WTC11 (cell line): ENCODE results near the gene TMOD3. TPM values are rescaled to one million over a fixed set of nuclear protein-coding genes. Genes with fewer than 3 reads are reported as not detected.

Experiments used
- ATAC-seq: fragments of 200-7000 bp; cut with Tn5 transposase; 2 replicates; pipeline ENCODE4 v1.10.0; 2021; ENCODE audit warnings: mild to moderate bottlenecking, moderate library complexity
- CTCF ChIA-PET: fragments of 300-600 bp; sonication (Branson Sonifier 250); formaldehyde crosslinking; loops from one replicate; lab custom pipeline; 2021; ENCODE audit warnings: antibody characterized with exemption; lab: Charles Lee
- POLR2A ChIA-PET: fragments of 350-600 bp; sonication (Branson Sonifier 250); formaldehyde crosslinking; loops from one replicate; lab custom pipeline; 2021; ENCODE audit warnings: antibody characterized with exemption; lab: Charles Lee
- DNase-seq: peaks from one replicate; pipeline ENCODE4 v3.0.0; 2021; ENCODE audit warnings: low spot score
- H3K27ac Mint-ChIP-seq: 2 replicates; pipeline ENCODE4 v1.8.0; 2021; ENCODE audit warnings: mixed read lengths
- H3K27me3 Mint-ChIP-seq: 2 replicates; pipeline ENCODE4 v1.8.0; 2021; ENCODE audit warnings: low read depth, mild to moderate bottlenecking, moderate library complexity, mixed read lengths
- H3K36me3 Mint-ChIP-seq: 2 replicates; pipeline ENCODE4 v1.8.0; 2021; ENCODE audit warnings: mixed read lengths
- H3K4me1 Mint-ChIP-seq: 2 replicates; pipeline ENCODE4 v1.8.0; 2022; ENCODE audit warnings: mixed read lengths
- H3K4me3 Mint-ChIP-seq: 2 replicates; pipeline ENCODE4 v1.8.0; 2021; ENCODE audit warnings: mild to moderate bottlenecking, moderate library complexity, mixed read lengths
- H3K9me3 Mint-ChIP-seq: 2 replicates; pipeline ENCODE4 v1.8.0; 2021; ENCODE audit warnings: mixed read lengths
- CREB1 ChIP-seq: sonication (generic); formaldehyde crosslinking; IDR thresholded peaks from 2 replicates; pipeline ENCODE4 v1.8.0; 2023; ENCODE audit warnings: mild to moderate bottlenecking, missing genetic modification reagents
- ESRRA ChIP-seq: sonication (generic); formaldehyde crosslinking; IDR thresholded peaks from 2 replicates; pipeline ENCODE4 v1.8.1; 2022; ENCODE audit warnings: mild to moderate bottlenecking, missing genetic modification reagents, borderline replicate concordance
- JUN ChIP-seq: sonication (generic); formaldehyde crosslinking; IDR thresholded peaks from 2 replicates; pipeline ENCODE4 v1.8.0; 2023; ENCODE audit warnings: mild to moderate bottlenecking, missing genetic modification reagents
- KAT7 ChIP-seq: sonication (generic); formaldehyde crosslinking; IDR thresholded peaks from 2 replicates; pipeline ENCODE4 v1.8.1; 2023; ENCODE audit warnings: missing genetic modification reagents, mild to moderate bottlenecking, borderline replicate concordance
- MXD4 ChIP-seq: fragments of 250-450 bp; sonication (Bioruptor Pico); IDR thresholded peaks from 2 replicates; pipeline ENCODE4 v1.8.0; 2021; ENCODE audit warnings: mild to moderate bottlenecking, moderate library complexity, borderline replicate concordance
- NR3C1 ChIP-seq: sonication (generic); formaldehyde crosslinking; conservative IDR thresholded peaks from 2 replicates; pipeline ENCODE4 v1.8.1; 2023; ENCODE audit warnings: low read depth, mild to moderate bottlenecking, missing genetic modification reagents
- SMAD4 ChIP-seq: sonication (generic); formaldehyde crosslinking; IDR thresholded peaks from 2 replicates; pipeline ENCODE4 v1.8.0; 2022; ENCODE audit warnings: mild to moderate bottlenecking, missing genetic modification reagents
- ZBTB21 ChIP-seq: sonication (generic); formaldehyde crosslinking; IDR thresholded peaks from 2 replicates; pipeline ENCODE4 v1.8.1; 2023; ENCODE audit warnings: mild to moderate bottlenecking, missing genetic modification reagents, borderline replicate concordance
- ZNF219 ChIP-seq: sonication (generic); formaldehyde crosslinking; IDR thresholded peaks from 2 replicates; pipeline ENCODE4 v1.8.0; 2023; ENCODE audit warnings: missing genetic modification reagents, mild to moderate bottlenecking, borderline replicate concordance
- ZNF263 ChIP-seq: sonication (generic); formaldehyde crosslinking; IDR thresholded peaks from 2 replicates; pipeline ENCODE4 v1.8.1; 2022; ENCODE audit warnings: low read depth, mild to moderate bottlenecking, moderate library complexity, missing genetic modification reagents
- ZNF416 ChIP-seq: fragments of 250-450 bp; sonication (Bioruptor Pico); IDR thresholded peaks from 2 replicates; pipeline ENCODE4 v1.9.0; 2021; ENCODE audit warnings: mild to moderate bottlenecking, inconsistent platforms
- ZNF671 ChIP-seq: fragments of 250-450 bp; sonication (Bioruptor Pico); IDR thresholded peaks from 2 replicates; pipeline ENCODE4 v1.8.0; 2021; ENCODE audit warnings: mild to moderate bottlenecking
- total RNA-seq: library from RNA; stranded (reverse); gene quantifications from 3 replicates; pipeline ENCODE4 v1.2.3, GENCODE V29; 2021
- TF ChIP-seq, protein P1 (sequence below): sonication (generic); formaldehyde crosslinking; IDR thresholded peaks from 2 replicates; pipeline ENCODE4 v1.8.1; 2023; ENCODE audit warnings: mild to moderate bottlenecking, missing genetic modification reagents, borderline replicate concordance
- TF ChIP-seq, protein P2 (sequence below): fragments of 250-450 bp; sonication (Bioruptor Pico); IDR thresholded peaks from 2 replicates; pipeline ENCODE4 v1.9.0; 2021; ENCODE audit warnings: mild to moderate bottlenecking, borderline replicate concordance
- TF ChIP-seq, protein P3 (sequence below): fragments of 250-450 bp; sonication (Bioruptor Pico); IDR thresholded peaks from 2 replicates; pipeline ENCODE4 v1.9.0; 2021; ENCODE audit warnings: mild to moderate bottlenecking
- TF ChIP-seq, protein P4 (sequence below): sonication (generic); formaldehyde crosslinking; IDR thresholded peaks from 2 replicates; pipeline ENCODE4 v1.8.0; 2022; ENCODE audit warnings: mild to moderate bottlenecking, missing genetic modification reagents
- TF ChIP-seq, protein P5 (sequence below): sonication (generic); formaldehyde crosslinking; IDR thresholded peaks from 2 replicates; pipeline ENCODE4 v1.8.1; 2022; ENCODE audit warnings: mild to moderate bottlenecking, missing genetic modification reagents, moderate library complexity, borderline replicate concordance
- TF ChIP-seq, protein P6 (sequence below): sonication (generic); formaldehyde crosslinking; conservative IDR thresholded peaks from 2 replicates; pipeline ENCODE4 v1.8.1; 2022; ENCODE audit warnings: mild to moderate bottlenecking, missing genetic modification reagents
- TF ChIP-seq, protein P7 (sequence below): fragments of 250-450 bp; sonication (Bioruptor Pico); IDR thresholded peaks from 2 replicates; pipeline ENCODE4 v2.1.2; 2022; ENCODE audit warnings: mild to moderate bottlenecking, moderate library complexity
- TF ChIP-seq, protein P8 (sequence below): sonication (generic); formaldehyde crosslinking; IDR thresholded peaks from 2 replicates; pipeline ENCODE4 v1.8.0; 2022; ENCODE audit warnings: missing genetic modification reagents

Gene TMOD3
- total RNA-seq, 1 experiment from 2014 or later: 40.6 TPM

DNA sequence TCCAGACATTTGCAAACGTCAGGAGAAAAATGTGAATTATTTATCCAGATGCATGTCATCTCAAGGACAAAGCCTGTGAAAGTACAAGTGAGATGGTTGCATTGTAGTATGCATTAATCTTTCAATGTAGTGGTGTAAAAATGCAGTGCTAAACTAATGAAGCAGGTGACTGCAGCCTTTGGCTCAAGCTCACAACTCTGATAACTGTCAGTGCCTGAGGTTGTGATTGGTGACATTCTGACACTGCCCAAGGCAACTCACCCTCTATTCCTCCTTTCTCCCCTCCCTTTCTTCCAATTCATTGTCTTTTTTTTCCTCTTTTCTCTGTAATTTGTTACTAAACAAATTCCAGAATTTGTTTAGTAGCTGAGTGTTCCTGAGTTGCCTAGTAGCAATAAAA, 20.0 kb upstream of the TMOD3 start (continued):
- TF ChIP-seq, protein P1, sequence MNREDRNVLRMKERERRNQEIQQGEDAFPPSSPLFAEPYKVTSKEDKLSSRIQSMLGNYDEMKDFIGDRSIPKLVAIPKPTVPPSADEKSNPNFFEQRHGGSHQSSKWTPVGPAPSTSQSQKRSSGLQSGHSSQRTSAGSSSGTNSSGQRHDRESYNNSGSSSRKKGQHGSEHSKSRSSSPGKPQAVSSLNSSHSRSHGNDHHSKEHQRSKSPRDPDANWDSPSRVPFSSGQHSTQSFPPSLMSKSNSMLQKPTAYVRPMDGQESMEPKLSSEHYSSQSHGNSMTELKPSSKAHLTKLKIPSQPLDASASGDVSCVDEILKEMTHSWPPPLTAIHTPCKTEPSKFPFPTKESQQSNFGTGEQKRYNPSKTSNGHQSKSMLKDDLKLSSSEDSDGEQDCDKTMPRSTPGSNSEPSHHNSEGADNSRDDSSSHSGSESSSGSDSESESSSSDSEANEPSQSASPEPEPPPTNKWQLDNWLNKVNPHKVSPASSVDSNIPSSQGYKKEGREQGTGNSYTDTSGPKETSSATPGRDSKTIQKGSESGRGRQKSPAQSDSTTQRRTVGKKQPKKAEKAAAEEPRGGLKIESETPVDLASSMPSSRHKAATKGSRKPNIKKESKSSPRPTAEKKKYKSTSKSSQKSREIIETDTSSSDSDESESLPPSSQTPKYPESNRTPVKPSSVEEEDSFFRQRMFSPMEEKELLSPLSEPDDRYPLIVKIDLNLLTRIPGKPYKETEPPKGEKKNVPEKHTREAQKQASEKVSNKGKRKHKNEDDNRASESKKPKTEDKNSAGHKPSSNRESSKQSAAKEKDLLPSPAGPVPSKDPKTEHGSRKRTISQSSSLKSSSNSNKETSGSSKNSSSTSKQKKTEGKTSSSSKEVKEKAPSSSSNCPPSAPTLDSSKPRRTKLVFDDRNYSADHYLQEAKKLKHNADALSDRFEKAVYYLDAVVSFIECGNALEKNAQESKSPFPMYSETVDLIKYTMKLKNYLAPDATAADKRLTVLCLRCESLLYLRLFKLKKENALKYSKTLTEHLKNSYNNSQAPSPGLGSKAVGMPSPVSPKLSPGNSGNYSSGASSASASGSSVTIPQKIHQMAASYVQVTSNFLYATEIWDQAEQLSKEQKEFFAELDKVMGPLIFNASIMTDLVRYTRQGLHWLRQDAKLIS (CRISPR knock-in tag): no peak
- no peak for TF ChIP-seq KAT7 (CRISPR knock-in tag)
- TF ChIP-seq, protein P2, sequence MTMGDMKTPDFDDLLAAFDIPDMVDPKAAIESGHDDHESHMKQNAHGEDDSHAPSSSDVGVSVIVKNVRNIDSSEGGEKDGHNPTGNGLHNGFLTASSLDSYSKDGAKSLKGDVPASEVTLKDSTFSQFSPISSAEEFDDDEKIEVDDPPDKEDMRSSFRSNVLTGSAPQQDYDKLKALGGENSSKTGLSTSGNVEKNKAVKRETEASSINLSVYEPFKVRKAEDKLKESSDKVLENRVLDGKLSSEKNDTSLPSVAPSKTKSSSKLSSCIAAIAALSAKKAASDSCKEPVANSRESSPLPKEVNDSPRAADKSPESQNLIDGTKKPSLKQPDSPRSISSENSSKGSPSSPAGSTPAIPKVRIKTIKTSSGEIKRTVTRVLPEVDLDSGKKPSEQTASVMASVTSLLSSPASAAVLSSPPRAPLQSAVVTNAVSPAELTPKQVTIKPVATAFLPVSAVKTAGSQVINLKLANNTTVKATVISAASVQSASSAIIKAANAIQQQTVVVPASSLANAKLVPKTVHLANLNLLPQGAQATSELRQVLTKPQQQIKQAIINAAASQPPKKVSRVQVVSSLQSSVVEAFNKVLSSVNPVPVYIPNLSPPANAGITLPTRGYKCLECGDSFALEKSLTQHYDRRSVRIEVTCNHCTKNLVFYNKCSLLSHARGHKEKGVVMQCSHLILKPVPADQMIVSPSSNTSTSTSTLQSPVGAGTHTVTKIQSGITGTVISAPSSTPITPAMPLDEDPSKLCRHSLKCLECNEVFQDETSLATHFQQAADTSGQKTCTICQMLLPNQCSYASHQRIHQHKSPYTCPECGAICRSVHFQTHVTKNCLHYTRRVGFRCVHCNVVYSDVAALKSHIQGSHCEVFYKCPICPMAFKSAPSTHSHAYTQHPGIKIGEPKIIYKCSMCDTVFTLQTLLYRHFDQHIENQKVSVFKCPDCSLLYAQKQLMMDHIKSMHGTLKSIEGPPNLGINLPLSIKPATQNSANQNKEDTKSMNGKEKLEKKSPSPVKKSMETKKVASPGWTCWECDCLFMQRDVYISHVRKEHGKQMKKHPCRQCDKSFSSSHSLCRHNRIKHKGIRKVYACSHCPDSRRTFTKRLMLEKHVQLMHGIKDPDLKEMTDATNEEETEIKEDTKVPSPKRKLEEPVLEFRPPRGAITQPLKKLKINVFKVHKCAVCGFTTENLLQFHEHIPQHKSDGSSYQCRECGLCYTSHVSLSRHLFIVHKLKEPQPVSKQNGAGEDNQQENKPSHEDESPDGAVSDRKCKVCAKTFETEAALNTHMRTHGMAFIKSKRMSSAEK (CRISPR knock-in tag): no peak
- TF ChIP-seq CREB1 (CRISPR knock-in tag): no peak
- TF ChIP-seq, all 79 proteins: peak for 0

DNA sequence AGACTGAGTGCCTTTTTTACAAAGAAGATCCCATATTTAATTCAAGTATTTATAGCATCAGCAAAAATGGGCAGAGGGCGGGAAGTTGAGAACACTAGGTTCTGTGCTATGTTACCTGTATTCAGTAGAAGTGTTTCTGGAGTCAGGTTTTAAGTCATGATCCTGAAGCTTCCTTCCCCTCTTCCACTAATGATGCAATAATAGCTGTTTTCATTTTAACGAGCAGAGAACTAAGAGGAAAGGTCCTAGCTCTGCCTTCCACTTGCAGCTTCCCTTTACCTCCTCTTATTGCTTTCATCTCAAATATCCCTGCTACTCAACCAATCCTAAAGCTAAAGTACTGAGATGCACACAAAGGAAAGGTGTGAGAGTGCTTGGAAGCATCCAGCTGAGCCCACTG, 16.9 kb upstream of the TMOD3 start:
- no peaks in the 10 kb centered on the region for H3K9me3 Mint-ChIP-seq
- POLR2A ChIA-PET: no interaction called here
- TF ChIP-seq ZNF416 (CRISPR knock-in tag) (no peak), ESRRA (CRISPR knock-in tag) (no peak), JUN (CRISPR knock-in tag) (no peak), ZNF219 (CRISPR knock-in tag) (no peak), NR3C1 (CRISPR knock-in tag) (no peak), ZNF263 (no peak), ZNF671 (no peak), SMAD4 (CRISPR knock-in tag) (no peak), MXD4 (CRISPR knock-in tag) (no peak), ZBTB21 (no peak)
- TF ChIP-seq, protein P3, sequence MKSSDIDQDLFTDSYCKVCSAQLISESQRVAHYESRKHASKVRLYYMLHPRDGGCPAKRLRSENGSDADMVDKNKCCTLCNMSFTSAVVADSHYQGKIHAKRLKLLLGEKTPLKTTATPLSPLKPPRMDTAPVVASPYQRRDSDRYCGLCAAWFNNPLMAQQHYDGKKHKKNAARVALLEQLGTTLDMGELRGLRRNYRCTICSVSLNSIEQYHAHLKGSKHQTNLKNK (CRISPR knock-in tag): no peak
- TF ChIP-seq, protein P4, sequence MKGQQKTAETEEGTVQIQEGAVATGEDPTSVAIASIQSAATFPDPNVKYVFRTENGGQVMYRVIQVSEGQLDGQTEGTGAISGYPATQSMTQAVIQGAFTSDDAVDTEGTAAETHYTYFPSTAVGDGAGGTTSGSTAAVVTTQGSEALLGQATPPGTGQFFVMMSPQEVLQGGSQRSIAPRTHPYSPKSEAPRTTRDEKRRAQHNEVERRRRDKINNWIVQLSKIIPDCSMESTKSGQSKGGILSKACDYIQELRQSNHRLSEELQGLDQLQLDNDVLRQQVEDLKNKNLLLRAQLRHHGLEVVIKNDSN (CRISPR knock-in tag): no peak
- TF ChIP-seq, protein P5, sequence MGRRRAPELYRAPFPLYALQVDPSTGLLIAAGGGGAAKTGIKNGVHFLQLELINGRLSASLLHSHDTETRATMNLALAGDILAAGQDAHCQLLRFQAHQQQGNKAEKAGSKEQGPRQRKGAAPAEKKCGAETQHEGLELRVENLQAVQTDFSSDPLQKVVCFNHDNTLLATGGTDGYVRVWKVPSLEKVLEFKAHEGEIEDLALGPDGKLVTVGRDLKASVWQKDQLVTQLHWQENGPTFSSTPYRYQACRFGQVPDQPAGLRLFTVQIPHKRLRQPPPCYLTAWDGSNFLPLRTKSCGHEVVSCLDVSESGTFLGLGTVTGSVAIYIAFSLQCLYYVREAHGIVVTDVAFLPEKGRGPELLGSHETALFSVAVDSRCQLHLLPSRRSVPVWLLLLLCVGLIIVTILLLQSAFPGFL (CRISPR knock-in tag): no peak
- TF ChIP-seq, protein P6, sequence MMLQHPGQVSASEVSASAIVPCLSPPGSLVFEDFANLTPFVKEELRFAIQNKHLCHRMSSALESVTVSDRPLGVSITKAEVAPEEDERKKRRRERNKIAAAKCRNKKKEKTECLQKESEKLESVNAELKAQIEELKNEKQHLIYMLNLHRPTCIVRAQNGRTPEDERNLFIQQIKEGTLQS (CRISPR knock-in tag): no peak
- TF ChIP-seq, protein P7, sequence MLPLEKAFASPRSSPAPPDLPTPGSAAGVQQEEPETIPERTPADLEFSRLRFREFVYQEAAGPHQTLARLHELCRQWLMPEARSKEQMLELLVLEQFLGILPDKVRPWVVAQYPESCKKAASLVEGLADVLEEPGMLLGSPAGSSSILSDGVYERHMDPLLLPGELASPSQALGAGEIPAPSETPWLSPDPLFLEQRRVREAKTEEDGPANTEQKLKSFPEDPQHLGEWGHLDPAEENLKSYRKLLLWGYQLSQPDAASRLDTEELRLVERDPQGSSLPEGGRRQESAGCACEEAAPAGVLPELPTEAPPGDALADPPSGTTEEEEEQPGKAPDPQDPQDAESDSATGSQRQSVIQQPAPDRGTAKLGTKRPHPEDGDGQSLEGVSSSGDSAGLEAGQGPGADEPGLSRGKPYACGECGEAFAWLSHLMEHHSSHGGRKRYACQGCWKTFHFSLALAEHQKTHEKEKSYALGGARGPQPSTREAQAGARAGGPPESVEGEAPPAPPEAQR: no peak
- TF ChIP-seq, protein P8, sequence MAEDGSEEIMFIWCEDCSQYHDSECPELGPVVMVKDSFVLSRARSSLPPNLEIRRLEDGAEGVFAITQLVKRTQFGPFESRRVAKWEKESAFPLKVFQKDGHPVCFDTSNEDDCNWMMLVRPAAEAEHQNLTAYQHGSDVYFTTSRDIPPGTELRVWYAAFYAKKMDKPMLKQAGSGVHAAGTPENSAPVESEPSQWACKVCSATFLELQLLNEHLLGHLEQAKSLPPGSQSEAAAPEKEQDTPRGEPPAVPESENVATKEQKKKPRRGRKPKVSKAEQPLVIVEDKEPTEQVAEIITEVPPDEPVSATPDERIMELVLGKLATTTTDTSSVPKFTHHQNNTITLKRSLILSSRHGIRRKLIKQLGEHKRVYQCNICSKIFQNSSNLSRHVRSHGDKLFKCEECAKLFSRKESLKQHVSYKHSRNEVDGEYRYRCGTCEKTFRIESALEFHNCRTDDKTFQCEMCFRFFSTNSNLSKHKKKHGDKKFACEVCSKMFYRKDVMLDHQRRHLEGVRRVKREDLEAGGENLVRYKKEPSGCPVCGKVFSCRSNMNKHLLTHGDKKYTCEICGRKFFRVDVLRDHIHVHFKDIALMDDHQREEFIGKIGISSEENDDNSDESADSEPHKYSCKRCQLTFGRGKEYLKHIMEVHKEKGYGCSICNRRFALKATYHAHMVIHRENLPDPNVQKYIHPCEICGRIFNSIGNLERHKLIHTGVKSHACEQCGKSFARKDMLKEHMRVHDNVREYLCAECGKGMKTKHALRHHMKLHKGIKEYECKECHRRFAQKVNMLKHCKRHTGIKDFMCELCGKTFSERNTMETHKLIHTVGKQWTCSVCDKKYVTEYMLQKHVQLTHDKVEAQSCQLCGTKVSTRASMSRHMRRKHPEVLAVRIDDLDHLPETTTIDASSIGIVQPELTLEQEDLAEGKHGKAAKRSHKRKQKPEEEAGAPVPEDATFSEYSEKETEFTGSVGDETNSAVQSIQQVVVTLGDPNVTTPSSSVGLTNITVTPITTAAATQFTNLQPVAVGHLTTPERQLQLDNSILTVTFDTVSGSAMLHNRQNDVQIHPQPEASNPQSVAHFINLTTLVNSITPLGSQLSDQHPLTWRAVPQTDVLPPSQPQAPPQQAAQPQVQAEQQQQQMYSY (CRISPR knock-in tag): no peak

More for the DNA sequence above, 16.9 kb upstream of the TMOD3 start:
- DNase-seq (no peak), ATAC-seq (no peak)
- no peak overlapping the region for H3K27ac Mint-ChIP-seq
- H3K4me3 Mint-ChIP-seq: no peak overlapping the region
- no peaks in the 10 kb centered on the region for H3K27me3 Mint-ChIP-seq
- 0 out of 2 replicates have a peak, but pooled peaks cover 5% of the 10 kb centered on the region for H3K4me1 Mint-ChIP-seq
- CTCF ChIA-PET: interaction anchor here (1.0 to 1.1 kb wide), 2 partner anchors 11 to 25 kb away, joined by 3 to 4 read pairs; no protein-coding TSS in a partner anchor
- H3K36me3 Mint-ChIP-seq: no peaks in the 10 kb centered on the region
